HepG2 (cell line): Measurements from ENCODE around the gene SMNDC1. TPM values are rescaled to one million over a fixed set of nuclear protein-coding genes. Genes with fewer than 3 reads are reported as not detected.

ENCODE experiments used
- ATAC-seq: fragments of 200-7000 bp; cut with Tn5 transposase; 3 replicates; pipeline ENCODE4 v1.9.1; 2020; ENCODE audit warnings: mild to moderate bottlenecking, moderate library complexity
- BruUV-seq: library from RNA; stranded (reverse); fragments of 400-500 nt; replicated peaks from 2 replicates; lab custom pipeline; 2021; lab: Mats Ljungman, UMichigan
- CTCF ChIA-PET: fragments of 300-600 bp; formaldehyde crosslinking; extraction: SDS; loops from one replicate; lab custom pipeline; 2021; ENCODE audit warnings: low total read pairs, inconsistent platforms, low intra/inter-chr PET ratio; lab: Yijun Ruan, JAX
- POLR2A ChIA-PET: fragments of 350-600 bp; sonication (Branson Sonifier 250); formaldehyde crosslinking; loops from one replicate; lab custom pipeline; 2020; ENCODE audit warnings: antibody characterized with exemption, inconsistent platforms; lab: Yijun Ruan, JAX
- DNase-seq: peaks from one replicate; pipeline ENCODE4 v3.0.0-alpha.2; 2015; ENCODE audit warnings: low spot score
- FAIRE-seq: peaks from 3 replicates; lab custom pipeline; 2011; peaks lifted over from hg19 to GRCh38; lab: Jason Lieb, UNC
- H2AFZ ChIP-seq: one replicate; pipeline ENCODE4 v1.6.1; 2011; ENCODE audit warnings: low read length, inconsistent platforms
- H3K27ac ChIP-seq: fragments of 300-600 bp; 3 replicates; pipeline ENCODE4 v1.8.0; 2011; ENCODE audit warnings: mixed run types, mild to moderate bottlenecking, mixed read lengths, low read length, inconsistent platforms; ENCODE audit not compliant: insufficient read depth; ENCODE audit errors: extremely low read length
- H3K27me3 ChIP-seq, 2 experiments: fragments of 200-600 bp in 1 of 2; 2 replicates in 1 of 2; 3 replicates in 1 of 2; pipeline versions ENCODE4 v1.6.0 to v1.8.0; 2011; ENCODE audit warnings: low read length in 2 of 2, mild to moderate bottlenecking in 2 of 2, moderate library complexity in 2 of 2, inconsistent platforms in 1 of 2; ENCODE audit not compliant: insufficient read depth in 2 of 2, control insufficient read depth in 1 of 2
- H3K36me3 ChIP-seq, 2 experiments: fragments of 200-600 bp in 1 of 2; replicated peaks in 1 of 2; 2 replicates in 1 of 2; 3 replicates in 1 of 2; pipeline versions ENCODE4 v1.5.1 to v1.8.0; 2011; ENCODE audit warnings: low read length in 2 of 2, inconsistent platforms in 1 of 2; ENCODE audit not compliant: insufficient read depth in 2 of 2, control insufficient read depth in 1 of 2
- H3K4me1 ChIP-seq: 2 replicates; pipeline ENCODE4 v1.5.1; 2012; ENCODE audit warnings: low read length, inconsistent platforms; ENCODE audit not compliant: insufficient read depth
- H3K4me2 ChIP-seq: 2 replicates; pipeline ENCODE4 v1.6.0; 2011; ENCODE audit warnings: low read depth, low read length, inconsistent platforms
- H3K4me3 ChIP-seq, 3 experiments: fragments of 200-600 bp in 1 of 3; sonication (generic), shearing (Covaris generic) in 1 of 3; replicated peaks in 1 of 3; 2 replicates each; pipeline ENCODE4 v1.5.1; 2011 to 2016; ENCODE audit warnings: low read length in 3 of 3, inconsistent platforms in 2 of 3, low read depth in 2 of 3, mild to moderate bottlenecking in 2 of 3, control low read depth in 1 of 3, mixed read lengths in 1 of 3; ENCODE audit not compliant: insufficient read depth in 1 of 3
- H3K79me2 ChIP-seq: one replicate; pipeline ENCODE4 v1.6.1; 2011; ENCODE audit warnings: low read length, inconsistent platforms; ENCODE audit not compliant: insufficient read depth
- H3K9ac ChIP-seq: 2 replicates; pipeline ENCODE4 v1.6.0; 2011; ENCODE audit warnings: mild to moderate bottlenecking, low read depth, low read length, inconsistent platforms; ENCODE audit not compliant: insufficient read depth
- H3K9me3 ChIP-seq: 2 replicates; pipeline ENCODE4 v1.5.1; 2012; ENCODE audit warnings: mild to moderate bottlenecking, low read length
- H4K20me1 ChIP-seq: 2 replicates; pipeline ENCODE4 v1.6.0; 2011; ENCODE audit warnings: inconsistent platforms, mild to moderate bottlenecking, low read length, moderate library complexity; ENCODE audit not compliant: insufficient read depth
- FOSL2 ChIP-seq: sonication (generic); formaldehyde crosslinking; IDR thresholded peaks from 2 replicates; pipeline ENCODE4 v1.4.0; 2020; ENCODE audit warnings: missing genetic modification reagents
- SOX6 ChIP-seq, 2 experiments: fragments of 450-650 bp in 1 of 2; sonication (generic) in 1 of 2; formaldehyde crosslinking in 1 of 2; IDR thresholded peaks; 2 replicates each; pipeline versions ENCODE4 v1.4.0 to v1.6.1; 2017 to 2020; ENCODE audit warnings: antibody characterized with exemption in 1 of 2, mild to moderate bottlenecking in 1 of 2, missing genetic modification reagents in 1 of 2
- ZKSCAN8 ChIP-seq: IDR thresholded peaks from 2 replicates; pipeline ENCODE4 v1.6.1; 2016; ENCODE audit warnings: borderline replicate concordance, missing genetic modification reagents, missing compliant biosample characterization
- ZNF629 ChIP-seq: sonication (generic); formaldehyde crosslinking; conservative IDR thresholded peaks from 2 replicates; pipeline ENCODE4 v1.5.0; 2020; ENCODE audit warnings: missing genetic modification reagents
- WGBS: methylation state at CpG from one replicate; pipeline ENCODE4 v1.1.6; 2017; ENCODE audit warnings: low lambda C conversion rate; 5-methylcytosine and 5-hydroxymethylcytosine counted together
- in situ Hi-C: cut with HindIII; loops from 2 replicates; pipeline ENCODE4 v1.10.0; 2017; ENCODE audit warnings: low pct_unique_long_range_greater_than_20kb; ENCODE audit not compliant: extremely low pct_ligation_motif_present
- intact Hi-C: fragments of 100-400 bp; cut with micrococcal nuclease; formaldehyde crosslinking; loops from one replicate; pipeline ENCODE4 v1.10.0; 2022; ENCODE audit not compliant: unreplicated experiment
- polyA plus RNA-seq, 8 experiments: library from polyadenylated mRNA; depleted of rRNA in 3 of 8; stranded (reverse) in 7 of 8; unstranded in 1 of 8; fragments of >200 nt; fragmentation: Illumina TruSeq in 4 of 8; extraction: Trizol in 4 of 8; gene quantifications; 2 replicates each; pipeline versions ENCODE4 v1.2.1 to v1.2.3, GENCODE V29; 2011 to 2016; ENCODE audit warnings: low read depth in 4 of 8, missing spikeins in 1 of 8, mixed read lengths in 1 of 8; ENCODE audit not compliant: insufficient read depth in 1 of 8
- total RNA-seq, 5 experiments: library from RNA; depleted of rRNA; stranded (reverse); fragments of >200 nt; fragmentation: Illumina TruSeq; extraction: Trizol; gene quantifications; 2 replicates each; pipeline ENCODE4 v1.2.3, GENCODE V29; 2016; ENCODE audit warnings: low read depth in 1 of 5

The SMNDC1 gene
- total and polyA plus RNA-seq, 2 of the 13 experiments (the other 11 are each of a cell fraction or from before 2014, with no cell fraction given): 7.8 to 8.9 TPM

DNA sequence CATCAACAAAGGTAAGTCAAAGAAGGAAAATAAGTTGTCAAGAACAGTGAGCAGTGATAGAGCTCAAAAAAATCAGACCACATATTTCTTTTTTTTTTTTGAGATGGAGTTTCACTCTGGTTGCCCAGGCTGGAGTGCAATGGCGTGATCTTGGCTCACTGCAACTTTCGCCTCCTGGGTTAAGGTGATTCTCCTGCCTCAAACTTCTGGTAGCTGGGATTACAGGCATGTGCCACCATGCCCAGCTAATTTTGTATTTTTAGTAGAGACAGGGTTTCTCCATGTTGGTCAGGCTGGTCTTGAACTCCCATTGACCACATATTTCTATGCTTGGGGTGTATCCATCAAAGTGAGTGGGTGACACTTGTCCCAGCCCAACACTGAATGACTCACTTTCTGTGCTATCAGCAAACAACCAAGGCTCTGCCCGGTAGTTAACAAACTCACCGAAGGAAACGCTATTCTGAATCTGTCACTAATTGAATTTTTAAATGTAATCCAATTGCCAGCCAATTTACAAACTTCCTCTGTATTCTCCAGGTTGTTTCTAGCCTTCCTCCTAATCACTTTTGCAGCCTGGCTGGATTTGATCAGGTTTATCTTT lies 19.6 kb upstream of the SMNDC1 start:
- ATAC-seq: no peak
- H3K9ac ChIP-seq: no peak overlapping the region
- POLR2A ChIA-PET: no interaction called here
- intact Hi-C loops: no loop called here
- H3K4me2 ChIP-seq: no peak overlapping the region
- no peaks in the 10 kb centered on the region for H3K4me1 ChIP-seq
- no TSS peak for BruUV-seq
- no peak for DNase-seq
- no peaks in the 10 kb centered on the region for H4K20me1 ChIP-seq
- TF ChIP-seq FOSL2 (CRISPR knock-in tag) (peak; percentile 19; the same call in 1 of the 2 replicates), ZKSCAN8 (CRISPR knock-in tag) (no peak)
- CTCF ChIA-PET: no interaction called here
- 21% methylated on average over 5 of the region's 5 CpGs for WGBS
- H3K36me3 ChIP-seq: no peaks in the 10 kb centered on the region
- no peak overlapping the region for H3K4me3 ChIP-seq
- no peaks in the 10 kb centered on the region for H3K79me2 ChIP-seq
- H2AFZ ChIP-seq: no peak overlapping the region
- in situ Hi-C loops: no loop called here
- H3K9me3 ChIP-seq: no peaks in the 10 kb centered on the region
- no peak for FAIRE-seq
- H3K27me3 ChIP-seq: peaks cover 0 to 27% of the 10 kb centered on the region in 2 experiments; a peak in 2 of 5 replicates
- no peak overlapping the region for H3K27ac ChIP-seq

DNA sequence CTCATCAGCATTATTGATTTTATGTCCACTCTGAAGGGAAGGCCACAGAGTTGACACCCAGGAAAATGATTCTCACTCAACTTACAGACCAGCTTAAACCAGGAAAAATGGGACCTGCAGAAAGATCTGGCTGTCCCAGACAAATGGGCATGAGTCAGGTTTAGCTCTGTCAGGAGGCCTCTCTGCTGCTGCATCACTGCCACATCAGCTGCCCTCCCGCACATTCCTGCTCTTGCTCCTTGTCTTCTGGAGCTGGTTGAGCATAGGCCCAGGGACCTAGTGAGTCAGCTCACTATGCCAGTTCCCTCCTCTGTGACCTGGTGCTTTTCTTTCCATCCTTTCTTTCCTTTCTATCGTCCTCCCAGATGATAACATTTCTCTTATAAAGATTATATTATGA lies 18.8 kb upstream of the SMNDC1 start:
- no peaks in the 10 kb centered on the region for H4K20me1 ChIP-seq
- H3K36me3 ChIP-seq: no peaks in the 10 kb centered on the region
- H3K9me3 ChIP-seq: no peaks in the 10 kb centered on the region
- no peaks in the 10 kb centered on the region for H3K79me2 ChIP-seq
- H3K4me3 ChIP-seq: no peak overlapping the region
- no peak overlapping the region for H3K27ac ChIP-seq
- no peak overlapping the region for H3K4me2 ChIP-seq
- in situ Hi-C loops (no loop called here), intact Hi-C loops (no loop called here)
- DNase-seq (no peak), FAIRE-seq (no peak), ATAC-seq (no peak)
- H3K27me3 ChIP-seq: peaks cover 0 to 27% of the 10 kb centered on the region in 2 experiments; a peak in 2 of 5 replicates
- ChIA-PET CTCF (no interaction called here), POLR2A (no interaction called here)
- H2AFZ ChIP-seq: no peak overlapping the region
- no TSS peak for BruUV-seq
- no peaks in the 10 kb centered on the region for H3K4me1 ChIP-seq
- no peak overlapping the region for H3K9ac ChIP-seq
- 39% methylated on average over 2 of the region's 2 CpGs for WGBS
- no peak for TF ChIP-seq ZNF629 (CRISPR knock-in tag)
- TF ChIP-seq SOX6 (IDR thresholded peaks at IDR 0.05): no peak
- no peak for TF ChIP-seq SOX6 (CRISPR knock-in tag; IDR thresholded peaks at IDR 0.05)
